BE2C (cell line): ENCODE results near the gene OR8D2. TPM values are rescaled to one million over a fixed set of nuclear protein-coding genes. Genes with fewer than 3 reads are reported as not detected.

Experiments used
- DNase-seq: peaks from one replicate; pipeline ENCODE4 v3.0.0-alpha.2; 2020
- H3K27me3 ChIP-seq: fragments of 250-450 bp; sonication (Bioruptor Pico); 2 replicates; pipeline ENCODE4 v1.5.1; 2020; ENCODE audit warnings: mild to moderate bottlenecking
- H3K36me3 ChIP-seq: fragments of 250-450 bp; sonication (Bioruptor Pico); 2 replicates; pipeline ENCODE4 v1.5.1; 2020; ENCODE audit warnings: mild to moderate bottlenecking
- H3K4me1 ChIP-seq: fragments of 250-450 bp; sonication (Bioruptor Pico); 2 replicates; pipeline ENCODE4 v1.5.1; 2020
- H3K4me3 ChIP-seq: 2 replicates; pipeline ENCODE4 v1.5.1; 2011; ENCODE audit warnings: low read depth, low read length
- H3K9me3 ChIP-seq: fragments of 250-450 bp; sonication (Bioruptor Pico); 2 replicates; pipeline ENCODE4 v1.5.1; 2020
- CTCF ChIP-seq: IDR thresholded peaks from 2 replicates; pipeline ENCODE4 v1.5.1; 2012; ENCODE audit warnings: mild to moderate bottlenecking, low read depth, low read length
- polyA plus RNA-seq: library from polyadenylated mRNA; unstranded; fragments of >200 nt; gene quantifications from one replicate; pipeline ENCODE4 v1.2.1, GENCODE V29; 2012; ENCODE audit warnings: low read depth, missing spikeins; ENCODE audit not compliant: insufficient read length, insufficient read depth

The OR8D2 gene
- polyA plus RNA-seq = not detected

DNA sequence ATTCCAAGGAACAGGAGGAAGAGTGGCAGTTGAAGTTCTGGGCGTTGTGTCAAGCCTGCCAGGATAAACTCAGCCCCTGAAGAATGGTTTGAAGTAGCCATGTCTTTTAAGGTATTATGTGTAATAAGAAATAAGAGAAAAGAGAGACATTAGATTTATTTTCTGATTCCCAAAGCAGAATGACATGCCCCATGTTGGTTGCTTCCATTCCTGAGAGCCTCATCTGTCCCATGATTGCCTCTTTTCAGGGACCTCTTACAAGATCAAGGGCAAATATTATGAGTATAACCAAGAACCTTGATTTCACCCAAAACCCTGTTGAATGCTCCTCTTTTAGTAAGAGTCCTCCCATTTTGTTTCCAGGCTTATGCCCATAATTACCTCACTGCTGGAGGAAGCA lies at the start of gene OR8D2:
Gene OR8D2 (minus strand): TSS at position 101 of the 400 bp plus-strand sequence. CDS start 0 bp downstream, at position 101.
- TF ChIP-seq CTCF = no peak
- no peak for DNase-seq
- Histone ChIP-seq H3K4me1 (no peaks in the 10 kb centered on the region), H3K9me3 (no peaks in the 10 kb centered on the region), H3K36me3 (no peaks in the 10 kb centered on the region), H3K27me3 (no peaks in the 10 kb centered on the region), H3K4me3 (no peak within 1 kb of the TSS)

- no peaks in the 10 kb centered on the region for H3K36me3 ChIP-seq
- H3K4me1 ChIP-seq = no peaks in the 10 kb centered on the region
- no peaks in the 10 kb centered on the region; the same call in 1 of the 2 replicates for H3K27me3 ChIP-seq
- no peak for DNase-seq
- no peaks in the 10 kb centered on the region for H3K9me3 ChIP-seq
- no peak overlapping the region for H3K4me3 ChIP-seq
- no peak for TF ChIP-seq CTCF
Observed at GRCh38 chr11:124359566-124359965, 39.6 kb upstream of the OR8D2 start.

DNA sequence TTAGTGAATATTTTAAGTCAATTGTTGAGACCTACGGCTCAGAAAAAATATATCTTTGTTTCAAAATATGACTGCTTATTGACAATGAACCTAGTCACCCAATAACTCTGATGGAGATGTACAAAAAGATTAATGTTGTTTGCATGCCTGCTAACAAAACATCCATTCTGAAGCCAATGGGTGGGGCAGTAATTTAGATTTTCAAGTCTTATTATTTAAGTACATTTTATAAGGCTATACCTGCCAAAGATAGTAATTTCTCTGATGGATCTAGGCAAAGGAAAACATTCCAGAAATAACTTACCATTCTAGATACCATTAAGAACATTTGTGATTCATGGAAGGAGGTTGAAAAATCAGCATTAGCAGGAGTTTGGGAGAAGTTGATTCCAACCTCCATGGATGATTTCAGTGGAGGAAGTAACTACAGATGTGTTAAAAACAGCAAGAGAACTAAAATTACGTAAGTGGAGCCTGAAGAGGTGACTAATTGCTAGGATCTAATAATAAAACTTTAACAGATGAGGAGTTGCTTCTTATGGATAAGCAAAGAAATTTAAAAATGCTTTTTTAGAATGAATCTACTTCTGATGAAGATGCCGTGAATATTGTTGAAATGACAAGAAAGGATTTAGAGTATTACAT lies 26.4 kb upstream of the OR8D2 start:
- TF ChIP-seq CTCF = no peak
- Histone ChIP-seq H3K27me3 (no peaks in the 10 kb centered on the region), H3K4me3 (no peak overlapping the region), H3K9me3 (no peaks in the 10 kb centered on the region), H3K4me1 (no peaks in the 10 kb centered on the region), H3K36me3 (no peaks in the 10 kb centered on the region)
- no peak for DNase-seq

GRCh38 chr11:124344346-124344745 lies 24.3 kb upstream of the OR8D2 start:
- H3K4me3 ChIP-seq = no peak overlapping the region
- H3K4me1 ChIP-seq = no peaks in the 10 kb centered on the region
- H3K36me3 ChIP-seq = no peaks in the 10 kb centered on the region
- H3K9me3 ChIP-seq = no peaks in the 10 kb centered on the region
- no peak for DNase-seq
- TF ChIP-seq CTCF = no peak
- no peaks in the 10 kb centered on the region for H3K27me3 ChIP-seq

GRCh38 chr11:124340142-124340447 lies 20.1 kb upstream of the OR8D2 start:
- Histone ChIP-seq H3K4me1 (no peaks in the 10 kb centered on the region), H3K36me3 (no peaks in the 10 kb centered on the region), H3K27me3 (no peaks in the 10 kb centered on the region), H3K4me3 (no peak overlapping the region), H3K9me3 (no peaks in the 10 kb centered on the region)
- DNase-seq = no peak
- no peak for TF ChIP-seq CTCF

DNA sequence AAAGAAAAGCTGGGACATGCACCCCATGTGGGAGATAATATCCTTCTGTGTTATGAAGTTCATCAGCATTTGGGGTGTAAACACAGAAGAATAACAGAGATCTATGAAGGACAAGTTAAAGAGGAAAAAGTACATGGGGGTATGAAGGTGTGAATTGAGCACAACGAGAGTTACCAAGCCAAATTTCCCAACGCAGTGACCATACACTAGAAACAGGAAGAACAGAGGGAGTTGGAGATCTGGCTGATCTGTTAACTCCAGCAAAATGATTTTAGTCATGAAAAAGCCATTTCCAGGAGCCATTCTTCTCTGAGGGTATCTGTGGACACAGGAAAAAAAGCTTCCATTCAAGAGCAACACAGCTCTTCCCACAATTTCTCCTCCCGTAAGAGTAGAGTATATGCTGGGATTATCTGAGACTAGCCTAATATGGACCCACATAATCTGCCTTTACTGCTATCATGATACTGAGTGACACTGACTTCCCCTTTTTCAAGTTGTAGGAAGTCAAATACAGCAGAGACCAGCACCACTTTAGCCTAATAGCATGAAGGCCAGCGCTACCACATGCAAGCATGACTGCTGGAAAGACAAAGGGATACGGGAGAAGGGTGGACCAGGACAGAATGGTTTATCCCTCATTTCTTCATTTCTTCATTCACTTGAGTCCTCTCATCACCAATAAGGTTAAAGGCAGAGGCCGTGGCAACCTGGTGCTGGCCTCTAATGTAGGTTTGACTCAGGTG lies 19.6 kb upstream of the OR8D2 start:
- Histone ChIP-seq H3K9me3 (no peaks in the 10 kb centered on the region), H3K4me1 (no peaks in the 10 kb centered on the region), H3K36me3 (no peaks in the 10 kb centered on the region), H3K4me3 (no peak overlapping the region), H3K27me3 (no peaks in the 10 kb centered on the region)
- no peak for TF ChIP-seq CTCF
- DNase-seq = no peak
